DOHH2 (cell line): ENCODE measurements around the gene VAV2.

Source experiments
- EZH2phosphoT487 ChIP-seq: fragments of 200-600 bp; sonication (generic); IDR thresholded peaks from 2 replicates; pipeline ENCODE4 v1.6.1; 2017; ENCODE audit warnings: borderline replicate concordance, mild to moderate bottlenecking, antibody characterized with exemption, low read length, moderate library complexity, mixed read lengths
- TF ChIP-seq, protein P1 (sequence below): fragments of 200-600 bp; sonication (generic); IDR thresholded peaks from one replicate; pipeline ENCODE4 v1.5.1; 2014; ENCODE audit warnings: antibody characterized with exemption, mild to moderate bottlenecking, low read depth, low read length; ENCODE audit not compliant: poor library complexity, severe bottlenecking

GRCh38 chr9:133887540-133888047, 104.5 kb downstream of the VAV2 start:
- TF ChIP-seq, protein P1, sequence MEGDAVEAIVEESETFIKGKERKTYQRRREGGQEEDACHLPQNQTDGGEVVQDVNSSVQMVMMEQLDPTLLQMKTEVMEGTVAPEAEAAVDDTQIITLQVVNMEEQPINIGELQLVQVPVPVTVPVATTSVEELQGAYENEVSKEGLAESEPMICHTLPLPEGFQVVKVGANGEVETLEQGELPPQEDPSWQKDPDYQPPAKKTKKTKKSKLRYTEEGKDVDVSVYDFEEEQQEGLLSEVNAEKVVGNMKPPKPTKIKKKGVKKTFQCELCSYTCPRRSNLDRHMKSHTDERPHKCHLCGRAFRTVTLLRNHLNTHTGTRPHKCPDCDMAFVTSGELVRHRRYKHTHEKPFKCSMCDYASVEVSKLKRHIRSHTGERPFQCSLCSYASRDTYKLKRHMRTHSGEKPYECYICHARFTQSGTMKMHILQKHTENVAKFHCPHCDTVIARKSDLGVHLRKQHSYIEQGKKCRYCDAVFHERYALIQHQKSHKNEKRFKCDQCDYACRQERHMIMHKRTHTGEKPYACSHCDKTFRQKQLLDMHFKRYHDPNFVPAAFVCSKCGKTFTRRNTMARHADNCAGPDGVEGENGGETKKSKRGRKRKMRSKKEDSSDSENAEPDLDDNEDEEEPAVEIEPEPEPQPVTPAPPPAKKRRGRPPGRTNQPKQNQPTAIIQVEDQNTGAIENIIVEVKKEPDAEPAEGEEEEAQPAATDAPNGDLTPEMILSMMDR: no peak
- TF ChIP-seq EZH2phosphoT487: no peak
